ENCODE results near the gene ZNF492.

- no peak for TF ChIP-seq CTCF (IDR thresholded peaks at IDR 0.05; ENCODE audit: low read length)
- TF ChIP-seq EZH2 (IDR thresholded peaks at IDR 0.05; ENCODE audit: borderline replicate concordance, low read length) = no peak
These were observed 12.1 kb upstream of the ZNF492 start for GRCh38 chr19:22622020-22622419.
